ENCODE results near the gene MED17. TPM values are rescaled to one million over a fixed set of nuclear protein-coding genes. Genes with fewer than 3 reads are reported as not detected.

Gene MED17
- total and polyA plus RNA-seq, 2 of the 13 experiments (the other 11 are each of a cell fraction or from before 2014, with no cell fraction given): 23.1 to 37.0 TPM

- WGBS (ENCODE audit: low lambda C conversion rate): 28% methylated on average over 3 of the region's 3 CpGs
- Histone ChIP-seq H4K20me1 (ENCODE audit: insufficient read depth, low read length) (no peaks in the 10 kb centered on the region), H3K9me3 (ENCODE audit: low read length) (no peaks in the 10 kb centered on the region), H3K36me3 (replicated peaks in 1 of 2; ENCODE audit: control insufficient read depth in 1 of 2, insufficient read depth in 2 of 2, low read length in 2 of 2) (no peaks in the 10 kb centered on the region), H3K27ac (ENCODE audit: extremely low read length, insufficient read depth, low read length) (no peak overlapping the region), H3K27me3 (ENCODE audit: control insufficient read depth in 1 of 2, insufficient read depth in 2 of 2, low read length in 2 of 2) (no peaks in the 10 kb centered on the region), H3K79me2 (ENCODE audit: insufficient read depth, low read length) (no peaks in the 10 kb centered on the region), H3K9ac (ENCODE audit: insufficient read depth, low read depth, low read length) (no peak overlapping the region), H3K4me2 (ENCODE audit: low read depth, low read length) (no peak overlapping the region), H3K4me3 (replicated peaks in 1 of 3; ENCODE audit: insufficient read depth in 1 of 3, low read depth in 2 of 3, low read length in 3 of 3) (no peak overlapping the region), H3K4me1 (ENCODE audit: insufficient read depth, low read length) (no peaks in the 10 kb centered on the region), H2AFZ (ENCODE audit: low read length) (no peak overlapping the region)
- in situ Hi-C loops (cut with HindIII; ENCODE audit: extremely low pct_ligation_motif_present, low pct_unique_long_range_greater_than_20kb) (no loop called here), intact Hi-C loops (cut with micrococcal nuclease; ENCODE audit: unreplicated experiment) (no loop called here)
- no peak for DNase-seq (ENCODE audit: low spot score)
- no TSS peak for BruUV-seq (replicated peaks)
- FAIRE-seq: no peak
- ChIA-PET POLR2A (no interaction called here), CTCF (ENCODE audit: low intra/inter-chr PET ratio, low total read pairs) (no interaction called here)
- no peak for ATAC-seq
- TF ChIP-seq KDM4B (CRISPR knock-in tag; IDR thresholded peaks at IDR 0.05): no peak
- no peak for TF ChIP-seq GATAD2A (CRISPR knock-in tag; IDR thresholded peaks at IDR 0.05)
- TF ChIP-seq, protein P1, sequence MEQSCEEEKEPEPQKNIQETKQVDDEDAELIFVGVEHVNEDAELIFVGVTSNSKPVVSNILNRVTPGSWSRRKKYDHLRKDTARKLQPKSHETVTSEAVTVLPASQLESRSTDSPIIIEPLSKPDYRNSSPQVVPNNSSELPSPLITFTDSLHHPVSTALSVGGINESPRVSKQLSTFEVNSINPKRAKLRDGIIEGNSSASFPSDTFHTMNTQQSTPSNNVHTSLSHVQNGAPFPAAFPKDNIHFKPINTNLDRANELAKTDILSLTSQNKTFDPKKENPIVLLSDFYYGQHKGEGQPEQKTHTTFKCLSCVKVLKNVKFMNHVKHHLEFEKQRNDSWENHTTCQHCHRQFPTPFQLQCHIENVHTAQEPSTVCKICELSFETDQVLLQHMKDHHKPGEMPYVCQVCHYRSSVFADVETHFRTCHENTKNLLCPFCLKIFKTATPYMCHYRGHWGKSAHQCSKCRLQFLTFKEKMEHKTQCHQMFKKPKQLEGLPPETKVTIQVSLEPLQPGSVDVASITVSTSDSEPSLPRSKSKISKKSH (CRISPR knock-in tag; IDR thresholded peaks at IDR 0.05; ENCODE audit: borderline replicate concordance): no peak
- no peak for TF ChIP-seq CBX5 (CRISPR knock-in tag; IDR thresholded peaks at IDR 0.05; ENCODE audit: borderline replicate concordance)
- TF ChIP-seq ZNF414 (CRISPR knock-in tag; IDR thresholded peaks at IDR 0.05): no peak
- TF ChIP-seq RORA (CRISPR knock-in tag; IDR thresholded peaks at IDR 0.05): no peak
- TF ChIP-seq PRPF4 (IDR thresholded peaks at IDR 0.05; ENCODE audit: low read depth, low read length, poor library complexity, severe bottlenecking): no peak
- no peak for TF ChIP-seq HMGXB3 (CRISPR knock-in tag; IDR thresholded peaks at IDR 0.05; ENCODE audit: borderline replicate concordance)
- no peak for TF ChIP-seq SETDB1 (CRISPR knock-in tag; IDR thresholded peaks at IDR 0.05; ENCODE audit: borderline replicate concordance)
- TF ChIP-seq, protein P2, sequence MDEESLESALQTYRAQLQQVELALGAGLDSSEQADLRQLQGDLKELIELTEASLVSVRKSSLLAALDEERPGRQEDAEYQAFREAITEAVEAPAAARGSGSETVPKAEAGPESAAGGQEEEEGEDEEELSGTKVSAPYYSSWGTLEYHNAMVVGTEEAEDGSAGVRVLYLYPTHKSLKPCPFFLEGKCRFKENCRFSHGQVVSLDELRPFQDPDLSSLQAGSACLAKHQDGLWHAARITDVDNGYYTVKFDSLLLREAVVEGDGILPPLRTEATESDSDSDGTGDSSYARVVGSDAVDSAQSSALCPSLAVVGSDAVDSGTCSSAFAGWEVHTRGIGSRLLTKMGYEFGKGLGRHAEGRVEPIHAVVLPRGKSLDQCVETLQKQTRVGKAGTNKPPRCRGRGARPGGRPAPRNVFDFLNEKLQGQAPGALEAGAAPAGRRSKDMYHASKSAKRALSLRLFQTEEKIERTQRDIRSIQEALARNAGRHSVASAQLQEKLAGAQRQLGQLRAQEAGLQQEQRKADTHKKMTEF (CRISPR knock-in tag; IDR thresholded peaks at IDR 0.05): no peak
- no peak for TF ChIP-seq ZNF326 (CRISPR knock-in tag; IDR thresholded peaks at IDR 0.05; ENCODE audit: borderline replicate concordance)
- no peak for TF ChIP-seq ZNF484 (CRISPR knock-in tag; IDR thresholded peaks at IDR 0.05; ENCODE audit: borderline replicate concordance, low read depth)
- TF ChIP-seq ZNF543 (CRISPR knock-in tag; IDR thresholded peaks at IDR 0.05): no peak
- TF ChIP-seq GPBP1L1 (CRISPR knock-in tag; IDR thresholded peaks at IDR 0.05): no peak
- no peak for TF ChIP-seq KLF11 (CRISPR knock-in tag; IDR thresholded peaks at IDR 0.05)
These were observed 73.5 kb downstream of the MED17 start for GRCh38 chr11:93857413-93858120.

Data from HepG2 (cell line).